Lung (tissue), 12 donors: ENCODE results near the gene BRAF. TPM values are rescaled to one million over a fixed set of nuclear protein-coding genes. Genes with fewer than 3 reads are reported as not detected.

Experiments
- ATAC-seq: fragments of 200-7000 bp; cut with Tn5 transposase; one replicate; pipeline ENCODE4 v1.9.1; 2020; ENCODE audit warnings: moderate number of reproducible peaks; ENCODE audit not compliant: insufficient read depth, low FRiP score
- DNase-seq, 3 donors: peaks; one replicate each; pipeline ENCODE4 v3.0.0-alpha.2; 2013 to 2017
- H3K27ac ChIP-seq, 2 donors: one replicate each; pipeline ENCODE4 v1.5.1; 2013; ENCODE audit warnings: mild to moderate bottlenecking in 2 of 2, moderate library complexity in 2 of 2, control low read depth in 1 of 2, inconsistent platforms in 1 of 2, low read depth in 1 of 2, low read length in 1 of 2
- H3K27me3 ChIP-seq, 3 donors: one replicate each; pipeline ENCODE4 v1.5.1; 2013; ENCODE audit warnings: low read length in 2 of 3; ENCODE audit not compliant: control insufficient read depth in 3 of 3, insufficient read depth in 3 of 3
- H3K36me3 ChIP-seq, 4 donors: one replicate each; pipeline ENCODE4 v1.5.1; 2013; ENCODE audit warnings: low read length in 4 of 4, mild to moderate bottlenecking in 1 of 4, moderate library complexity in 1 of 4; ENCODE audit not compliant: control insufficient read depth in 4 of 4, insufficient read depth in 4 of 4
- H3K4me1 ChIP-seq, 5 donors: one replicate each; pipeline ENCODE4 v1.5.1; 2013; ENCODE audit warnings: low read length in 5 of 5, mild to moderate bottlenecking in 2 of 5, moderate library complexity in 1 of 5; ENCODE audit not compliant: control insufficient read depth in 5 of 5, insufficient read depth in 5 of 5
- H3K4me3 ChIP-seq: one replicate; pipeline ENCODE4 v1.5.1; 2013; ENCODE audit warnings: mild to moderate bottlenecking, control low read depth, moderate library complexity
- H3K9ac ChIP-seq, 2 donors: one replicate each; pipeline ENCODE4 v1.5.1; 2013; ENCODE audit warnings: low read length in 2 of 2, control low read depth in 1 of 2; ENCODE audit not compliant: insufficient read depth in 1 of 2
- H3K9me3 ChIP-seq, 4 donors: one replicate each; pipeline ENCODE4 v1.5.1; 2013; ENCODE audit warnings: low read length in 3 of 4, mild to moderate bottlenecking in 1 of 4, moderate library complexity in 1 of 4; ENCODE audit not compliant: control insufficient read depth in 4 of 4, insufficient read depth in 3 of 4
- CTCF ChIP-seq: IDR thresholded peaks from 2 replicates; pipeline ENCODE4 v1.5.1; 2012; ENCODE audit warnings: mild to moderate bottlenecking; ENCODE audit errors: control extremely low read depth, extremely low read depth
- WGBS, 2 donors: extraction: QIAGEN DNeasy Blood & Tissue Kit; methylation state at CpG; one replicate each; pipeline ENCODE4 v1.1.7; 2013; 5-methylcytosine and 5-hydroxymethylcytosine counted together
- polyA plus RNA-seq, 2 donors: library from polyadenylated mRNA; stranded (reverse); fragments of 200-250 nt; gene quantifications; one replicate each; pipeline ENCODE4 v1.2.1, GENCODE V29; 2013
- total RNA-seq, 2 donors: library from RNA; depleted of rRNA in 1 of 2; stranded (reverse); fragments of >200 nt in 1 of 2; gene quantifications; one replicate each; pipeline ENCODE4 v1.2.1, GENCODE V29; 2014 to 2021
- donor health status: control.
- donor health status: control.
- donor health status: Bipolar disorder and iron deficiency.
- donor health status: healthy.
- donor health status: DM: yes; HTN: yes; CAD: no.

The BRAF gene
- total and polyA plus RNA-seq, 4 donors = 6.5 to 111 (median 22.3) TPM

GRCh38 chr7:140869430-140869829, 55.3 kb downstream of the BRAF start:
- no peak for DNase-seq
- no peaks in the 10 kb centered on the region for H3K9me3 ChIP-seq
- peaks cover 0 to 3% (median 0%) of the 10 kb centered on the region in 4 donors for H3K36me3 ChIP-seq
- no peak for ATAC-seq
- H3K4me3 ChIP-seq = no peak overlapping the region
- H3K27ac ChIP-seq = no peak overlapping the region
- H3K9ac ChIP-seq = no peak overlapping the region
- H3K27me3 ChIP-seq = no peaks in the 10 kb centered on the region
- no peak for TF ChIP-seq CTCF
- 97 to 98% methylated on average over 8 of the region's 8 CpGs for WGBS, 2 donors
- H3K4me1 ChIP-seq = peaks cover 0 to 6% (median 0%) of the 10 kb centered on the region in 5 donors

GRCh38 chr7:140867467-140868462, 57.0 kb downstream of the BRAF start:
- Histone ChIP-seq H3K27ac (no peak overlapping the region), H3K4me3 (no peak overlapping the region), H3K36me3 (no peaks in the 10 kb centered on the region), H3K27me3 (no peaks in the 10 kb centered on the region), H3K9ac (no peak overlapping the region), H3K4me1 (peaks cover 0 to 6% (median 0%) of the 10 kb centered on the region in 5 donors), H3K9me3 (no peaks in the 10 kb centered on the region)
- no peak for ATAC-seq
- no peak for DNase-seq
- no peak for TF ChIP-seq CTCF
- 94 to 97% methylated on average over 5 of the region's 5 CpGs for WGBS, 2 donors

- H3K9ac ChIP-seq = no peak overlapping the region
- no peaks in the 10 kb centered on the region for H3K36me3 ChIP-seq
- no peaks in the 10 kb centered on the region for H3K9me3 ChIP-seq
- ATAC-seq (no peak), DNase-seq (no peak)
- no peak for TF ChIP-seq CTCF
- no peak overlapping the region for H3K4me3 ChIP-seq
- H3K4me1 ChIP-seq = peaks cover 0 to 4% (median 0%) of the 10 kb centered on the region in 5 donors
- H3K27me3 ChIP-seq = no peaks in the 10 kb centered on the region
- H3K27ac ChIP-seq = no peak overlapping the region
These were observed 57.8 kb downstream of the BRAF start for GRCh38 chr7:140866926-140867325.
